Chondrocyte (in vitro differentiated cells): Measurements from ENCODE around the gene CFAP100. TPM values are rescaled to one million over a fixed set of nuclear protein-coding genes. Genes with fewer than 3 reads are reported as not detected.

ENCODE experiments used
- DNase-seq: peaks from one replicate; pipeline ENCODE4 v3.0.0; 2021; ENCODE audit warnings: mixed read lengths, low spot score
- H3K27ac Mint-ChIP-seq: one replicate; pipeline ENCODE4 v1.8.0; 2021; ENCODE audit warnings: mild to moderate bottlenecking, moderate library complexity, mixed read lengths; ENCODE audit not compliant: unreplicated experiment
- H3K27me3 Mint-ChIP-seq: 2 replicates; pipeline ENCODE4 v1.8.0; 2021; ENCODE audit warnings: low read depth, mixed read lengths
- H3K36me3 Mint-ChIP-seq: 2 replicates; pipeline ENCODE4 v1.8.0; 2021; ENCODE audit warnings: low read depth, mixed read lengths
- H3K4me1 Mint-ChIP-seq: 2 replicates; pipeline ENCODE4 v1.8.0; 2021; ENCODE audit warnings: low read depth, mild to moderate bottlenecking, mixed read lengths
- H3K4me3 Mint-ChIP-seq: one replicate; pipeline ENCODE4 v1.8.0; 2021; ENCODE audit warnings: mild to moderate bottlenecking, moderate library complexity, mixed read lengths; ENCODE audit not compliant: unreplicated experiment
- H3K9me3 Mint-ChIP-seq: 2 replicates; pipeline ENCODE4 v1.8.0; 2021; ENCODE audit warnings: low read depth, mixed read lengths
- long read RNA-seq: library from polyadenylated mRNA; stranded (forward); transcript quantifications from one replicate; pipeline ENCODE4 v2.0.0, GENCODE V29; 2021
- total RNA-seq: library from RNA; stranded (reverse); gene quantifications from 3 replicates; pipeline ENCODE4 v1.2.1, GENCODE V29; 2021
- TF ChIP-seq, protein P1 (sequence below): fragments of 200-600 bp; sonication (generic); IDR thresholded peaks from 2 replicates; pipeline ENCODE4 v1.5.0; 2021; ENCODE audit warnings: antibody characterized with exemption, mild to moderate bottlenecking, moderate library complexity

The CFAP100 gene
- not detected in 3 replicates for total RNA-seq
- long read RNA-seq, result 0 reads

DNA sequence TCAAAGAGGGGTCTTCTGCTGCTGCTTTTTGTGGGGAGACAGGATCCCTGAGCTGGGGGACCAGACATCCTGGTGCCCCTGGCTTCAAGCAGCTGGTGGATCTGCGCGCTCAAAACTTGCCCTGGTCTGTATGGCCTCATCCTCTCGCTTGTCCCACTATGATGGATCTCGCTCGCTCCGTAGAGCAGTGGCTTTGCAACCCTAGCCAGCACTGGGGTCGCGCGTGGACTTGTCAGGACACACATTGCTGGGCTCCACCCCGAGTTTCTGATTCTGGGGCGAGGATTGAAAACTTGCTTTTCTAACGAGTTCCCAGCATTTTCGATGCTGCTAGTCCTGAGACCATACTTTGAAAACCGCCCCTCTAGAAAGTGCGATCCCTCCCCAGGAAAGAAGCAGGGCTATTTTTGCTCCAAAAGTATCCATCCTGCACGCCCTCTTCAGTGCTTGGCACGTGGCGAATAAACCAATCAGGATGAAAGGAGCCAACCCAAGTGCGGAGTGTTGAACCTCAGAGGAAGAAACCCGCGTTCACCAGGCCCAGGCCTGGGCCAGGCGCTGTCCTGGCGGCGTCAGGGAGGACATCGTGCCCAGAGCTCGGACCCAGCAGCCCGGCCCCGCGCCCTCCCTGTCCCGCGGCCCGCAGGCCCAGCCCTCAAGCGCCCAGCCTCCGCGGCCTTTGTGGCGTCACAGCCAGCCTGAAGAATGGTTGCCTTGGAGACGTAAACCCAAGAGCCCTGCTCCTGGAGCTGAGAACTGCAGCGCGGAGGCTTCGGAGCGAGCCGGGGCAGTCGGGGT, at the start of gene CFAP100:
Gene CFAP100, plus strand, starts transcription at position 731 of the 798 bp plus-strand sequence. CDS start 1,092 bp downstream, outside the sequence.
- Mint-ChIP-seq H3K4me3 (no peak within 1 kb of the TSS), H3K27ac (no peak within 1 kb of the TSS), H3K9me3 (no peaks in the 10 kb centered on the region), H3K36me3 (peaks cover 4% of the 10 kb centered on the region), H3K4me1 (peaks cover 3% of the 10 kb centered on the region), H3K27me3 (peaks cover 30% of the 10 kb centered on the region)
- TF ChIP-seq, protein P1, sequence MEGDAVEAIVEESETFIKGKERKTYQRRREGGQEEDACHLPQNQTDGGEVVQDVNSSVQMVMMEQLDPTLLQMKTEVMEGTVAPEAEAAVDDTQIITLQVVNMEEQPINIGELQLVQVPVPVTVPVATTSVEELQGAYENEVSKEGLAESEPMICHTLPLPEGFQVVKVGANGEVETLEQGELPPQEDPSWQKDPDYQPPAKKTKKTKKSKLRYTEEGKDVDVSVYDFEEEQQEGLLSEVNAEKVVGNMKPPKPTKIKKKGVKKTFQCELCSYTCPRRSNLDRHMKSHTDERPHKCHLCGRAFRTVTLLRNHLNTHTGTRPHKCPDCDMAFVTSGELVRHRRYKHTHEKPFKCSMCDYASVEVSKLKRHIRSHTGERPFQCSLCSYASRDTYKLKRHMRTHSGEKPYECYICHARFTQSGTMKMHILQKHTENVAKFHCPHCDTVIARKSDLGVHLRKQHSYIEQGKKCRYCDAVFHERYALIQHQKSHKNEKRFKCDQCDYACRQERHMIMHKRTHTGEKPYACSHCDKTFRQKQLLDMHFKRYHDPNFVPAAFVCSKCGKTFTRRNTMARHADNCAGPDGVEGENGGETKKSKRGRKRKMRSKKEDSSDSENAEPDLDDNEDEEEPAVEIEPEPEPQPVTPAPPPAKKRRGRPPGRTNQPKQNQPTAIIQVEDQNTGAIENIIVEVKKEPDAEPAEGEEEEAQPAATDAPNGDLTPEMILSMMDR, result no peak
- DNase-seq, result peak; percentile 79

DNA sequence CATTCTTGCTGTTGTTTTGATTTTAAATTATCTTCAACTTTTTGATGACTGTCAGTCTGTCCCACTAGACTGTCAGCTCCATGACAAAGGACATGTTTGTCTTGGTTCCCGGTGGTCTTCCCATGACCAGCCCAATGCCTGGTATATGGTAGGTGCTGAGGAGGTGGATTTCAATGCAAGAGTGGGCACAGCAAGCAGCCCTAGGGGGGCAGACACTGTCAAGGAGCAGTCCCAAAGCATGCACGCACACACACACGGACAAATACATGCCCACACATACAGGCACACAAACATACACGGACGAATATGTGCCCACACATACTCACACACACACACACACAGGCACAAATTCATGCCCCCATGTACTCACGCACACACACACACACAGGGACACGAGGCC, 49.5 kb upstream of the CFAP100 start:
- no peaks in the 10 kb centered on the region for H3K9me3 Mint-ChIP-seq
- no peak overlapping the region for H3K4me3 Mint-ChIP-seq
- DNase-seq, result no peak
- no peaks in the 10 kb centered on the region for H3K27me3 Mint-ChIP-seq
- H3K36me3 Mint-ChIP-seq, result no peaks in the 10 kb centered on the region
- no peaks in the 10 kb centered on the region for H3K4me1 Mint-ChIP-seq
- TF ChIP-seq, protein P1, result no peak
- H3K27ac Mint-ChIP-seq, result no peak overlapping the region

DNA sequence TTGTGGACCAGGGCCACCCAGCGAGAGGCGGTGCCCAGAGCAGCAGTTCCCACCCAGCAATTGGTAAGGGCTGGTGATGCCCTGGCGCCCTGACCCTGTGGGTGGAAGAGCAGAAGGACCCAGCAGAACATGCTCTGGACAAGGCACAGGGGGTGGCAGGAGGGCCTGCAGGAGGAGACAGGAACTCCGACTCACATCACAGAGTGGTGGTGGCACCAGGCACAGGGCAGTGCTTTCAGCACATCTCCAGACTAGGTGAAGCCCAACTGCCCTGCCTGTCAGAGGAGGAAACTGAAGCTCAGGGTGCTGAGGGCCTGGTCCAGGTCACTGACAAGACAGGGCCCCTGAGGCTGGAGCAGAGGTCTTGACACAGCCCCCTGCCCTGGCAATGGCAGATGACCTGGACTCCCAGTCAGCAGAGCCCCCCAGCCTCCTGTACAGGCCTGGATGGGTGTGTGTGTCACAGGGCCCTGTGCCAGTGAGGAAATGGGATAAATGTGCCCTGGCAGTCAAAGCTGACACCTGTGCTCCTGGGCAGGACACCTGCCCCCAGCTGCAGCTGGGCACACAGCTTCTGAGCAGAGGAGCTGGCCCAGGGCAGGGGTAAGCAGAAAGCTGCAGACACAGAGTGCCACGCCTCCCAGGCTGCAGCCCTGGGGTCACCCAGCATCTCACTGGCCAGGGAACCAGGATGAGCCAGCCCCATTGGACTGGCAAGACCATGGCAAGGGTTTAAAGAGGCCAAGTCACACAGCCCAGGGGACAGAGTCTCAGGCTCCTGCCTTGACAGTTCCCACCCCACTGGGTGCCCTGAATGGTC, 48.9 kb upstream of the CFAP100 start:
- H3K4me3 Mint-ChIP-seq, result no peak overlapping the region
- TF ChIP-seq, protein P1, result no peak
- no peaks in the 10 kb centered on the region for H3K27me3 Mint-ChIP-seq
- H3K4me1 Mint-ChIP-seq, result no peaks in the 10 kb centered on the region
- no peaks in the 10 kb centered on the region for H3K9me3 Mint-ChIP-seq
- DNase-seq, result peak; percentile 83
- no peak overlapping the region for H3K27ac Mint-ChIP-seq
- H3K36me3 Mint-ChIP-seq, result no peaks in the 10 kb centered on the region

DNA sequence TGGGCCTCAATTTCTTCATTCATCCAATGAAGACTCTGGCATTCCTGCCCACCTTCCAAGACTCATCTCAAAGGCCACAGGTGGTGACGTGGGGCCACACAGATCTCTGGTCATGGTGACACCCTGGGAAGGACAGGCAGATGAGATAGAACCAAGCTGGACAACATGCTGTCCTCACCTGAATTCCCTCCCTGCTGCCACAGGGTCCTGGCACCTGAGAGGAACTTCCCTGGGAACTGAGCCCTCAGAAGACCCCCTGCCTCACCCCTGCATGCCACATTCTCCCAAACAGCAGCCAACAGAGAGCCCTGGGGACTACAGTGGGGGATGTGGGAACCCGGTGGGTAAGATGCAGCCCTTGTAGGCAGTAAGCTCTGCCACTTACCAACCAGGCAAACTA, 48.2 kb upstream of the CFAP100 start:
- Mint-ChIP-seq H3K36me3 (no peaks in the 10 kb centered on the region), H3K9me3 (no peaks in the 10 kb centered on the region), H3K4me3 (no peak overlapping the region), H3K4me1 (no peaks in the 10 kb centered on the region), H3K27ac (no peak overlapping the region), H3K27me3 (no peaks in the 10 kb centered on the region)
- TF ChIP-seq, protein P1, result no peak
- DNase-seq, result no peak

DNA sequence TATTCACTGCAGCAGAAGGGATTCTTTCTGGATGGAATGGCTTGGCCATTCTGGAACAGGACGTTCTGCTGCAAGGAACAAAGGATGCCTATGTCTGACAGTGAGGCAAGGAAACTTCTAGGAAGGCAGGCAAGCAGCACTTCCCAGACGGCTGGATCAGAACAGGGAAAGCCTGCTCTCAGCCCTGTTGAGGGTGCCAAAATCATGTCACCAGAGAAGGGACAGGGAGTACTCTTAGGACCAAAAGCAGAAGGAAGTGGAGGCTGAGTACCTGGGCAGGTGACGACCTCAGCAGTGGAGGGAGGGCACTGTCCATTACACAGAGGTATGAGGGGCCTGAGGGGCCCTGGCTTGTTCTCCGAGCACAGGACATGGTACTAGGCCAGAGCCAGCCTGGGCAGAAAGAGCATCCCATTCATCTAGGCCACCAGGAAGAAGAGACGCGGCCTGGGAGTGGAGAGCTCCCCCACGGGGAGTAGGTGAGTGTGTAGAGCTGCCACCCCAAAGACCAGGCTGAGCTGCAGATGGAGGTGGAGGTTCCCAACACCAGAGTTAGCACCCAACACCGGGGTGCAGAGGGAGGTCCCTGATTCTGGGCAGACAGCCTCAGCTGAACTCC, 47.1 kb upstream of the CFAP100 start:
- no peaks in the 10 kb centered on the region for H3K4me1 Mint-ChIP-seq
- peak; percentile 75 for DNase-seq
- no peak overlapping the region for H3K4me3 Mint-ChIP-seq
- H3K27ac Mint-ChIP-seq, result no peak overlapping the region
- H3K9me3 Mint-ChIP-seq, result no peaks in the 10 kb centered on the region
- H3K27me3 Mint-ChIP-seq, result no peaks in the 10 kb centered on the region
- TF ChIP-seq, protein P1, result no peak
- no peaks in the 10 kb centered on the region for H3K36me3 Mint-ChIP-seq
